NCI-H187 (cell line): ENCODE measurements around the gene SLC7A9.
"Not testable (repeated sequence)": the region's sequence is repeated elsewhere in the genome, so short reads cannot be mapped to it uniquely, and the experiment has no call there.

ENCODE experiments used
- DNase-seq, 2 experiments: peaks; one replicate each; lab custom pipeline; 2025; lab: John Stamatoyannopoulos, UW

SLC7A9 gene

DNA sequence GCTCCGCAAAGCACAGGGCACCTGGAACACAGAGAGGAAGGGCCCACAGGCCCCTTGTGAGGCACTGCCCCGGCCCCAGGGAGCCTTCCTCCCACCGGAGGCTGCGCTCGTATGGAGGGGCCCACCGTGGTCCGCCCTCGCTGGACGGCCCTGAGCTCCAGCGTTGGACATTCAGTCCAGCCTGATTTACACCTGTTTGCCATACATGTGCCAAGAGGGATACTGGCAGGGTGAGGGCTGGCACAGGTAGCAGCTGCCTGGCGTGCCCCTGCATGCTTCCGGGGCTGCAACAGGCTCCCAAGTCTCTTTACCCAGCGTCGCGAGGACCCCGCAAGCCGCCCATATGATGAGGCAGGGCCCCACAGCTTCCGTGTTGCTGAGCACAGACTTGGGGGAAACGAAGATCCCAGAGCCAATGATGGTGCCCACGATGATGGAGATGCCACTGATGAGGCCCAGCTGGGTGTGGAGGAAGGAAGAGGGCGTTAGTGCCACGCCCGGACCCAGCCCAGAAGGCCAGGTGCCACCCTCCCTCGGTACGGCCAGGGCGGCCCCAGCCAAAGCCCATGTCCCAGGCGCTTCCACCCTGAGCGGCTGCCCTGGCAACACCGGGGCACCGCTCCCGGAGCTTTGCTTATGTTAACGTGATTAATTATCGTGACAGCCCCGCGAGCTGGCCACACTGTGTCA, 5.1 kb downstream of the SLC7A9 start:
- no peak for DNase-seq

DNA sequence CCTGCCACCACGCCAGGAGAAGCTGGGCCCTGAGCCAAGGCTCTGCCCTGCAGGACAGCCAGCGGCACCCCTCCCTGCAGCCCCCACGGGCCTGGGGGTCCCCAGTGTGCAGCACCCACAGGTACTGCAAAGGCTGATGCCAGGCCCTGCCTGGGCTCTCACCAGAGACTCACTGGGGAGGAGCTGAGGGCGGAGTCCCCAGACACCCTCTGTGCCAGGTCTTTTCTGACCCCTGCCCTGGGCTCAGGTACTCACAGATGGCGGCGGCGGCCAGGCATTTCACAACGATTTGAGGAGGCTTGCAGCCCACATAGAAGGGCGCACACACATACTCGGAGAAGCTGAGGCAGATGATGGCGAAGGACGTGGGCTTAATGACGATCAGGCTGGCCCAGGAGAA, 5.7 kb downstream of the SLC7A9 start:
- no peak for DNase-seq

DNA sequence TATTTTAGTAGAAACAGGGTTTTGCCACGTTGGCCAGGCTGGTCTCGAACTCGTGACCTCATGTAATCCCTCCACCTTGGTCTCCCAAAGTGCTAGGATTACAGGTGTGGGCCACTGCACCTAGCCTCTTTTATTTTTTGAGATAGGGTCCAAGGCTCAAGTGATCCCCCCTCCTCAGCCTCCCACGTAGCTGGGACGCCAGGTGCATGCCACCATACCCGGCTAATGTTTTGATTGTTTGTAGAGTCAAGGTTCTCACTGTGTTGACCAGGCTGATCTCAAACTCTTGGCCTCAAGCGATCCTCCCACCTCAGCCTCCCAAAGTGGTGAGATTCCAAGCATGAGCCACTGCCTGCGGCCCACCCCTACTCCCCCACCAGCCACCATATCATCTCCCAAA, 6.3 kb downstream of the SLC7A9 start:
- no peak for DNase-seq

DNA sequence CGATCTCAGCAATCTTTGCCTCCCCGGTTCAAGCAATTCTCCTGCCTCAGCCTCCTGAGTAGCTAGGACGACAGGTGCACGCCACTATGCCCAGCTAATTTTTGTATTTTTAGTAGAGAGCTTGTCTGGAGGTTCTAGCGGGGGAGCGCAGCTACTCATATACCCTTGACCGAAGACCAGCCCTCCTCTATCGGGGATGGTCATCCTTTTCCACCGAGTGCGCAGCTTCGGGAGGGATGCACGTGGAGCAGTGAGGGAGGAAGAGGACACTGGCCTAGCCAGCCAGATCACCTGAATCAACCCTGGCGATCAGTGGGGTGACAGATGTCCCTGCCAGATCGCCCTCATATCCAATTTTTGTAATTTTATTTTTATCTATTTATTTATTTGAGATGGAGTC, 6.8 kb downstream of the SLC7A9 start:
- DNase-seq, result no peak

DNA sequence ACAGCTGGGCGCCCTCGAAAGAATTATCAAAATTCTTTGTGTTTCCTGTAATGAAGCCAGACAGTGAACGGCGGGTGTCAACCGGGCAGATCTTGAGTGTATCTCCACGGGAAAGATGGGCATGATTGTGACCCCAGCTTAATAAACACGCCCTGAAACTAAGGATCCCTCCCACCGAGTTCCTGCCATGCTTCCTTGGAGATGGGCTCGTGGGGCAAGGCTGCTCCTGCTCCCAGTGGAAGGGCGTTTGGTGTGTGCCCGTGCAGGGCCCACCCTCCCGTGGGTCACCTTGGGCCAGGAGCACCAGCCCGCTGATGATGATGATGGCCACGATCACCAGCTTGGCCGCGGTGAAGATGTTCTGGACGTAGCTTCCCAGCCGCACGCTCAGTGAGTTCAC, 7.4 kb downstream of the SLC7A9 start:
- DNase-seq, result no peak

DNA sequence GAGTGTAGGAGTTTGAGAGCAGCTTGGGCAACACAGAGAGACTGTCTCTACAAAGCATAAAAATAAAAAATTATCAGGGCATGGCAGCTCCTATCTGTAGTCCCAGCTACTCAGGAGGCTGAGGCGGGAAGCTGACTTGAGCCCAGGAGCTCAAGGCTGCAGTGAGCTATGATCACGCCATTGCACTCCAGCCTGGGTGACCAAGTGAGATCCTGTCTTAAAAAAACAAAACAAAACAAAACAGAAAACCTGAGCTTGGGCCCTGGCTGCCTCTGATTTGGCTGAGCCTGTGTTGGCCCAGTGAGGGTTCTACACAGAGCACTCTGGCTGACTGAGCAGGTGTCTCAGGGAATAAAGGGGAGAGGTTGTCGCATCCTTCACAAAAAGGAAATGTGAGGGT, 8.0 kb downstream of the SLC7A9 start:
- DNase-seq, result no peak

DNA sequence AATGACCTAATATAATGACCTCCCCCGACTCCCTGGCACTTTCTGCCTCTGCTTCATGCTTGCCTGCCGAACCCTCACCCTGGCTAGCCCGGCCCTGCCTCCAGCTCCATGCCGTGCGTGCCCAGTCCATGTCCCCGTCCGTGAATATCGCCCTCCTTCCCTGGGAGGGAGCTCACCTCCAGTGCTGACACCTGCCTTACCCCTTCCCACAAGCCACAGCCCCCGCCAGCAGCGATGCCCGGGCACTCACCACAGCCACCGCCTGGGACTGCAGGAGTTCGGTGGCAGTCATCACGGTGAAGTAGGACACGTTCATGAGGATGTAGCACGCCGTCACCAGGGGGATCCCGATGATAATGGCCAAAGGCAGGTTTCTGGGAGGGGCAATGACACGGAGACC, 10.0 kb downstream of the SLC7A9 start:
- DNase-seq, result no peak

DNA sequence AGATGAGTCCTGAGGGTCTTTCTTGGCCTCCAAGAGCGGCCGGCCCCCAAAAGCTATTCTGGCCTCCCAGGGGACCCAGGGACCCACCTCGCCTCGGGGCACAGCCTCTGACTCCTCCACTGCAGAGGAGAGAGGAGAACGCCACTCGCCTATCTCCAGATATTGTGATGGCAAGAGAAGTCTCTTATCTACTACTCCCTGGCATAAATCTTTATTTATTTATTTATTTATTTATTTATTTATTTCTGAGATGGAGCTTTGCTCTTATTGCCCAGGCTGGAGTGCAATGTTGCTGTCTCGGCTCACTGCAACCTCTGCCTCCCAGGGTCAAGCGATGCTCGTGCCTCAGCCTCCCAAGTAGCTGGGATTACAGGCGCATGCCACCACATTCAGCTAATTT, 11.0 kb downstream of the SLC7A9 start:
- no peak for DNase-seq

DNA sequence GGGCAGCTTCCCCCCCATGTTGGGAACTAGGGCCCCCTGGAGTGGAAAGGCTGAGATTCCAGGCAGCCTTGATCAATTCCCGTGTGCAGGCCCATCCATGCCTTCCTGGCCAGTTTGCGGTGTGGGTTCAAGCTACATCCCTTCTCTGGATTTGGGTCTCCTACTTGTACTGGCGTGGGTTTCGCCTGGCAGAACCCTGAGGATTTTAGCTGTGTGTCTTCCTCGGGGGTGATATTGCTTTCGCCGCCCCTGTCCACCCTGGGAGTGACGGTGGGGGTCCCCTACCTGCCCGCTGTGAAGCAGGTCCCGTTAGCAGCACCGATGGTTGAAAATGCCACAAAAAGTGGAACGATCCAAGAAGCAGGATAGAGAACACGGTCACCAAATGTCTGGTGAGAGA, 11.4 kb downstream of the SLC7A9 start:
- no peak for DNase-seq

DNA sequence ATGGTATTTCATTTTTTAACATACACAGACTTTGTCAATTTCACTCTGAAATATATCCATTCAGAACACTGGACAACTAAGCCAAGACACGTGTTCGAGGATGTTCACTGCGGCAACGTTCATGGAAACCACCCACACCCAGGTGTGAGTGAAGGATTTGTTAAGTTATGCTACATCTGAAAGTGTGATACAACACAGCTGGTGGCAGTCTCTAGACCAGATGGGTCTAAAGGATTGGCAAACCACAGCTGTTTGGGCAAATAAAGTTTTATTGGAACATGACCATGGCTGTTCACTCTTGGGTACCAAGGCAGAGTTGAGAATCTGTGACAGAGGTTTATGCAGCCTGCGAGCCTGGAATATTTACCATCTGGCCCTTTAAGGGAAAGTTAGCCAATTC, 12.0 kb downstream of the SLC7A9 start:
- DNase-seq, result no peak

DNA sequence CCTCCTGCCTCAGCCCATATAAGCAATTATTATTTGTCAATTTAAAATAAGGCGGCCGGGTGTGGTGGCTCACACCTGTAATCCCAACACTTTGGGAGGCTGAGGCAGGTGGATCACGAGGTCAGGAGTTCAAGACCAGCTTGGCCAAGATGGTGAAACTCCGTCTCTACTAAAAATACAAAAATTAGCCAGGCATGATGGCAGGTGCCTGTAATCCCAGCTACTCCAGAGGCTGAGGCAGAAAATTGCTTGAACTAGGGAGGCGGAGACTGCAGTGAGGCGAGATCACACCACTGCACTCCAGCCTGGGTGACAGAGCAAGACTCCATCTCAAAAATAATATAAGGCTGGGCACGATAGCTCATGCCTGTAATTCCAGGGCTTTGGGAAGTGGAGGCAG, 12.7 kb downstream of the SLC7A9 start:
- DNase-seq, result not testable (repeated sequence)

DNA sequence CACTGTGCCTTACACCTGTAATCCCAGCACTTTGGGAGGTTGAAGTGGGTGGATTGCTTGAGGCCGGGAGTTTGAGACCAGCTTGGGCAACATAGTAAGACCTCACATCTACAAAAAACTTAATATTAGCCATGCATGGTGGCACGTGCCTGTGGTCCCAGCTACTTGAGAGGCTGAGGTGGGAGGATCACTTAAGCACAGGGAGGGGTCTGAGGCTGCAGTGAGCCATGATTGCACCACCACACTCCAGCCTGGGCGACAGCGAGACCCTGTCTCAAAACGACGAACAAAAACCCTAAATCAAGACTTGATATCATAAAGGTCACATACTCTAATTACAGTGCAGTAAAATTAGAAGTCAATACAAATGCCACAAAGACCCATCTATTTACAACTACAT, 17.4 kb downstream of the SLC7A9 start:
- no peak for DNase-seq

DNA sequence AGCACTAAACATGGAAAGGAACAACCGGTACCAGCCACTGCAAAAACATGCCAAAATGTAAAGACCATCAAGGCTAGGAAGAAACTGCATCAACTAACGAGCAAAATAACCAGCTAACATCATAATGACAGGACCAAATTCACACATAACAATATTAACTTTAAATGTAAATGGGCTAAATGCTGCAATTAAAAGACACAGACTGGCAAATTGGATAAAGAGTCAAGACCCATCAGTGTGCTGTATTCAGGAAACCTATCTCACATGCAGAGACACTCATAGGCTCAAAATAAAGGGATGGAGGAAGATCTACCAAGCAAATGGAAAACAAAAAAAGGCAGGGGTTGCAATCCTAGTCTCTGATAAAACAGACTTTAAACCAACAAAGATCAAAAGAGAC, 21.5 kb downstream of the SLC7A9 start:
- not testable (repeated sequence) for DNase-seq

DNA sequence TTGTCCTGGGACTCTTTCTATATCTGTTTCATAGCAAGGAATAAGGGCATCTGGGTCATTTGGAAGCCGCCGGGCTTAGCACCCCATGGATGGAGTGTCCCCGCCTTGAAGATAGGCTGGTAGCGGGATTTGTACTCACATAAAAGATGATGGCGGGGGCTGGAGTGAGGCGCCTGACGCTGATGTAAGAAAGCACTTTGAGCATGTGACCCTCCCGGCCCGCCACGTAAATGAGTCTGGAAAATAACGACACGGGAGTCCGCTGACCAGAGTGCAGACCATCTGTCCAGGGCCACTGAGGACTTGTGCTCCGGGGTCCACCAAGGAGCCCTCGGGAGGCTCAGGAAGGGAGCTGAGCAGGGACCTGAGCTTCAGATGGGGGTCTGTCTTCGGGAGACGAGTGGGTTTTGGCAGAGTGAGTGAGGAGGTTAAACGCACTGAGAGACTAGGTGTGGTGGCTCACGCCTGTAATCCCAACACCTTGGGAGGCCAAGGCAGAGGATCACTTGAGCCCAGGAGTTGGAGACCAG, 25.8 kb downstream of the SLC7A9 start:
- DNase-seq, result no peak

DNA sequence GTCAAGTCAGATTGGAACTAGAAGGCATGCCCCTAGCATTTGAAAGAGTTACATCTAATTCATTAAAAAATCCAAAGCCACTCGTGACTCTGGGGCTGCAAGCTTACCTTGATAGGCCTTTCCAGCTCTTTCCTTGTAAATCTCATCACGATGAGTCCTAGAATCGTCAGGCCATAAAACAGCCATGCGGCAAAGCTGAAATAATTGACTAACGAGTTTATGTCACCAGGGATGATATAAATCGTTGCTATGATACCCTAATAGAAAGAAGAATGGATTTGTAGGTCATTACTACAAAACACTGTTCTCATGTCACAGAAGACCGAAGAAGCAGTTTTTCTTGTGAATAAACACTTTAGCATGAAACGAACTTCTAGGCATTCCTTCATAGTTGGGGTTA, 27.5 kb downstream of the SLC7A9 start:
- no peak for DNase-seq

DNA sequence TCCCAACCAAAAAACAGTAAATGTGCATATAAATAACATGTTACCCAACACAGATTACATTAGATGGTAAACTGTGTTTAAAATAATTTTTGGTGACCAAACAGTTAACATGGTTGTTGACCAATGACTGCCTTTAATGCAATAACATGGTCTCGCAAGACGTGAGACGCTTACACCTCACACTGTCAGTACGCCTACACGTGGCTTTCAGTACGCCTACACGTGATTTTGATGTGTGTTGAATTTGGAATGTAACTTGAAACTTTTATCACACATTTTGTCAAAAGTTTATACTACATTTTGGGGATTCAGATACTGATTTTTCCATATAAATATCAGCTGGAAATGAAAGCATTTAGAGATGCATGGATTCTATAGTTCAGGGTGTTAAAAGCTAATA, 32.0 kb downstream of the SLC7A9 start:
- DNase-seq, result no peak

DNA sequence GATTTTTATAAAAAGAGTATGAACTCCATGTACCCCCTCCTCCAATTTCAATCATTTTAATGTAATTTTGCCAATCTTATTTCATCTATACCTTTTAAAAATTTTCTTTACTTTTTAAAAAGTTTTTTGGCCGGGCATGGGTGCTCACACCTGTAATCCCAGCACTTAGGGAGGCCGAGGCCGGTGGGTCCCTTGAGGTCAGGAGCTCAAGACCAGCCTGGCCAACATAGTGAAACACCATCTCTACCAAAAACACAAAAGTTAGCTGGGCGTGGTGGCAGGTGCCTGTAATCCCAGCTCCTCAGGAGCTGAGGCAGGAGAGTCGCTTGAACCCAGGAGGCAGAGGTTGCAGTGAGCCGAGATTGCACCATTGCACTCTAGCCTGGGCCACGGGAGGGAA, 36.2 kb downstream of the SLC7A9 start:
- not testable (repeated sequence) for DNase-seq

DNA sequence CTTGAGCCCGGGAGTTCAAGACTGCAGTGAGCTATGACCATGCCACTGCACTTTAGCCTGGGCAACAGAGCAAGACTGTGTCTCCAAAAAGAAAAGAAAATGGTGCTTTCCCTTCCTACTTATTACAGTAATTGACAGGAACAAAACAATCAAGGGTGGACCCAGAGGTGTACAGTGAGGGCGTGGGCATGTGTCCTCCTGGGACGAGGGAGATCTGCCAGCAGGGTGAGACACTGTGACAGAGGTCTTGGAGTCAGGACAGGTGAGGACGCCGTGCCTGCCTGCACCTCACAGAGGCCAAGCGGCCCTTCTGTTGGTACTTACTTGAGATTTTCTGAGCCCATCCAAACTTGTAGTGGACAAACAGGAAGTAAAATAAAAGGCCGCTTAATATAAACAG, 36.7 kb downstream of the SLC7A9 start:
- DNase-seq, result not testable (repeated sequence)

DNA sequence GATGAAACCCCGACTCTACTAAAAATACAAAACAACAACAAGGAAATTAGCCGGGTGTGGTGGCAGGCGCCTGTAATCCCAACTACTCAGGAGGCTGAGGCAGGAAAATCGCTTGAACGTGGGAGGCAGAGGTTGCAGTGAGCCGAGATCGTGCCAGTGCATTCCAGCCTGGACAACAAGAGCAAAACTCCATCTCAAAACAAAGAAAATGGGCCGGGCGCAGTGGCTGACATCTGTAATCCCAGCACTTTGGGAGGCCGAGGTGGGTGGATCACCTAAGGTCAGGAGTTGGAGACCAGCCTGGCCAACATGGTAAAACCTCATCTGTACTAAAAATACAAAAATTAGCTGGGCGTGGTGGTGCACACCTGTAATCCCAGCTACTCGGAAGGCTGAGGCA, 37.5 kb downstream of the SLC7A9 start:
- DNase-seq, result not testable (repeated sequence)

DNA sequence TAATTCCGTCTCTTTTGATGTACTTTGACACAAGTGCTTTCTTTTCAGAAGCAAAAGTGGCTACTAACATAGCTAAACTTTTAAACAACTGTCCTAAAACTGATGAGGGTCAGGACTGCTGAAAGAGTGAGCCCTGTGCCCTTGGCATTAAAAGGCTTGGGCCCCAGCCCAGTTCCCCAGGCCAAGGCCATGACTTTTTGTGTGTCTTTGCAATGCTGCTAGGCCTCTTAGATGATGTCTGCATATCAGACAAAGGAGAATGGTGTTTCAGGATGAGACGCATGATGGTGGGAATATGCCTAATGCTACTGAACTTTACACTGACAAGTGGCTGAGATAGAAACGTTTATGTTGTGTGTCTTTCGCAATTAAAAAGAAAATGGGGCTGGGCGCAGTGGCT, 38.0 kb downstream of the SLC7A9 start:
- no peak for DNase-seq

DNA sequence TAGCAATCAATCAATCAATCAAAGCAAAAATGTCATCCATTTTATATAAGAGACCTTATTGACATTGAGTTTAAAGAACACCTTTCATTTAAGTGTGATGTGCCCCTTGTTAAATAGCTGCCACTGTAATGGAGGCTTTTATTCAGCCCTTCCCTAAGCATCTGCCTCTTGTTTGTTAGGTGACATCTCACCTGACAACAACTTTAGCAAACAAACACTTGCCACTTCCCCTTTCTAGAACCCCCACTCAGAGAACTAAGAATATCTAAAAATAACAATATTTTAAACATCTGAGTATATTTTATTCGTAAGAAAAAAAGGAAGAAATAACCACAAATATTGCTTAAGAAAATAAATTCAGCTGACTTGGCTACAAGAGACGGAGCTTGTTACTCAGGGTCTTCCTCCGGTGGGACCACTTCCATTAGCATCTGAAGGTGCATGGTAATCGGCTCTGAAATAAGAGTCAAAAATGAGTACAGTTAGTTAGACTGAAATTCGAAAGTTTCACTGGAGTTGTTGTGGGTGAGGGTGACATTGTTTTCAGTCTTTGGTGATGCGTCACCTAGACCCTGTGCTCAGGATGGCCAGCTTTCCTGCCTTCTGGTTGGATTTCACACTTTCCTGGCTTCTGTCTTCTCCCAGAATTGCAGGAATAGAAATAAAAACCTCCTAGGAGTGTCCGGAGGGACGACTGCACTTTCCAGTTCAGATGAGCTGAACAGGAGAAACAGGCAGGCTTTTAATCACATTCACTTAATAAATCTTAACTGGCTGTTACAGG, 39.1 kb downstream of the SLC7A9 start:
- no peak for DNase-seq

DNA sequence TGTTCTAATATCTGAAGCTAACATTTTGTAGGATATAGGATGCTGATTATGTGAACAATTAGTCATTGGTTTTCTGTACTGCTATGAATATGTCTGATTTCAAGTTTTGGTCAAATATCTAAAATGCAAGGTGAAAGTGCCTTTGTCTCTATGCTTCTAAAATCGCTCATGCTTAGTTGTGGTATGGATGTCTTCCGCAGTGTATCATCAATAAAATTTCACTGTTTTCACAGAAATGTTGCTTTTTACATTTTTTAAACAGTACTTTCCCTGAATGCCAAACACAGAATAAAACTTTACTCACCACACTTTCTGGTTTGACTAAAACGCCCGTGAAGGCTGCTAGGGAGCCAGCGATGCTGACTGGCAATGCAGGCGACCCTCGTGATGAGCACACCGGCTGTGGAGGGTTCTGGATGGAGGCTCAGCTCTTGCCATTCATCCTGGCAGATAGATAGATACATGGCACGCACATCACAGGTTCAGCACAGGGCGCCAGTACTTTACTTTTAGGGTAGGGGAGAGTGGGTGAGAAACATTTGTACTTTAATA, 40.1 kb downstream of the SLC7A9 start:
- DNase-seq, result no peak

DNA sequence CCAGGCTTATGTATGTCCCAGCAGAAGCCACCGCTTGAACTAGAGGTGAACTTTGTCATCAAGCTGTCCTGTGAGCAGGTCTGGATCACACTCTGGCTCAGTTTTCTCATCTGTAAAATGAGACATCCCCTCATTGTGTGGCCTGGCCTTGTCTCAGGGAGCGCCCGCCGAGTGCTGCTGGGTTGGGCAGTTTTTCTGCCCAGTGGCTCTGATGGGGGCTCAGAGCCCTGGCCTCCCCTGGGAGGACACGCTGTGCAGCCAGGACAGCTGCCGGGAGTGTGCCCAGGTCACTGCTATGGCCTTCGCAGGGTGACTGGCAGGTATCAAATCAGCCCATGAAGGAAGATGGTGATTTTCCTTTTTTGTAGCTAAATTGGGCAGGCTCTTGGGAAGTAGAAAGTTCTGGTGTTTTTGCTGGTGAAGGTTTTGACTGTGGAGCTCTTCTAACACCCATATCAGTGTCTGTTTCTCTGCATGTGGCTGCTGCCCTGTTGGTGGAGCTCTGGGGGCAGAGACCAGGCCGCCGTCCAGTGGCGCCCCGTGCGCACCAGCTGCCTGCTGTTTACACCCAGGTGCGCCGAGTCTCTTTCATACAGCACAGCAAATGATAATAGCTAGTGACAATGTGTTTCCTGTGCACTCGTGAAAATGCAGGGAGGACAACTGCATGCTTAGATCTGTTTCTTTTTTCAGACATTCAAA, 40.8 kb downstream of the SLC7A9 start:
- no peak for DNase-seq
